Left ventricle myocardium inferior (tissue), 1 donor: ENCODE data around the gene PPFIA4. TPM values are rescaled to one million over a fixed set of nuclear protein-coding genes. Genes with fewer than 3 reads are reported as not detected.

Experiments used
- DNase-seq: peaks from one replicate; pipeline ENCODE4 v3.0.0-alpha.2; 2020
- H3K27ac ChIP-seq: fragments of 200-600 bp; replicated peaks from 2 replicates; pipeline ENCODE4 v1.8.0; 2021
- H3K27me3 ChIP-seq: fragments of 200-600 bp; 2 replicates; pipeline ENCODE4 v1.8.0; 2021; ENCODE audit warnings: low read depth
- H3K36me3 ChIP-seq: fragments of 200-600 bp; 2 replicates; pipeline ENCODE4 v1.8.0; 2021
- H3K4me1 ChIP-seq: fragments of 200-600 bp; 2 replicates; pipeline ENCODE4 v1.8.0; 2021
- H3K4me3 ChIP-seq: fragments of 200-600 bp; 2 replicates; pipeline ENCODE4 v1.8.0; 2021; ENCODE audit warnings: mild to moderate bottlenecking, moderate library complexity
- H3K9me3 ChIP-seq: fragments of 200-600 bp; replicated peaks from 2 replicates; pipeline ENCODE4 v1.8.0; 2021
- intact Hi-C: fragments of 100-400 bp; cut with micrococcal nuclease; formaldehyde crosslinking; loops from one replicate; pipeline ENCODE4 v1.11.0; 2022
- total RNA-seq: library from RNA; stranded (reverse); fragmentation: NEBNext Ultra II Directional; extraction: Animal tissue kit (Norgen Biotek cat#: 25700); gene quantifications from one replicate; pipeline ENCODE4 v1.2.1, GENCODE V29; 2021
- TF ChIP-seq, protein P1 (sequence below): fragments of 200-600 bp; IDR thresholded peaks from 2 replicates; pipeline ENCODE4 v1.8.0; 2021; ENCODE audit warnings: antibody characterized with exemption, mild to moderate bottlenecking, borderline replicate concordance
- donor health status: DM: no; HTN: yes; CAD: no; lungs with severe emphysema.

Gene PPFIA4
- total RNA-seq, 1 donor from 2014 or later = 24.8 TPM

DNA sequence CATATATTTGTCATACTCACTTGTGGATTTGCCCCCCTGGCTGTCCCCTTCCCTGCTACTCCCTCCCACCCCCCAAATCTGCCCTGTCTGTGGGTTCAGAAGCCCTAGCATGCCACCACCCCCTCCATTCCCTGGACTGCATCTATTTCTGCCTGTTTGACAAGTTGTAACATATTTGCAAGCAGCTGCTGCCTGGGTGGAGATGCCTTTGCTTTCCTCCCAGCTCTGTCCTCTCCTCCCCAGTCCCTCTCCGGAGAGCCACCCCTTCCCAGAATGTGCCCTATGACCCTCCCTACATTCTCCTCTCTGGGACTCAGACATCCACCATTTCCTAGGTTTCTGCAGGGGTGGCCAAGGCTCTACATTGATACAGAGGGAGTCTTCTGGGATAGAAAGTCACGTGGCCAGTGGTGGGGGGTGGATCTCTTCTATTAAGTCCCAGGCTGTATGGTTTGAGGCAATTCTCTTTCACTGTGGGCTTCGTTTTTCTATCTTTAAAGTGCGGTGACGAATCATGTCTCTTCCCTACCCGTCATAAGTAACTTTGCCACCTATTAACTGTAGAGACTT, 65.6 kb downstream of the PPFIA4 start:
- H3K27ac ChIP-seq = no peak overlapping the region
- peaks cover 21% of the 10 kb centered on the region for H3K27me3 ChIP-seq
- intact Hi-C loops = no loop called here
- no peaks in the 10 kb centered on the region for H3K36me3 ChIP-seq
- DNase-seq = no peak
- peaks cover 25% of the 10 kb centered on the region for H3K9me3 ChIP-seq
- TF ChIP-seq, protein P1, sequence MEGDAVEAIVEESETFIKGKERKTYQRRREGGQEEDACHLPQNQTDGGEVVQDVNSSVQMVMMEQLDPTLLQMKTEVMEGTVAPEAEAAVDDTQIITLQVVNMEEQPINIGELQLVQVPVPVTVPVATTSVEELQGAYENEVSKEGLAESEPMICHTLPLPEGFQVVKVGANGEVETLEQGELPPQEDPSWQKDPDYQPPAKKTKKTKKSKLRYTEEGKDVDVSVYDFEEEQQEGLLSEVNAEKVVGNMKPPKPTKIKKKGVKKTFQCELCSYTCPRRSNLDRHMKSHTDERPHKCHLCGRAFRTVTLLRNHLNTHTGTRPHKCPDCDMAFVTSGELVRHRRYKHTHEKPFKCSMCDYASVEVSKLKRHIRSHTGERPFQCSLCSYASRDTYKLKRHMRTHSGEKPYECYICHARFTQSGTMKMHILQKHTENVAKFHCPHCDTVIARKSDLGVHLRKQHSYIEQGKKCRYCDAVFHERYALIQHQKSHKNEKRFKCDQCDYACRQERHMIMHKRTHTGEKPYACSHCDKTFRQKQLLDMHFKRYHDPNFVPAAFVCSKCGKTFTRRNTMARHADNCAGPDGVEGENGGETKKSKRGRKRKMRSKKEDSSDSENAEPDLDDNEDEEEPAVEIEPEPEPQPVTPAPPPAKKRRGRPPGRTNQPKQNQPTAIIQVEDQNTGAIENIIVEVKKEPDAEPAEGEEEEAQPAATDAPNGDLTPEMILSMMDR = no peak
- no peak overlapping the region for H3K4me3 ChIP-seq
- H3K4me1 ChIP-seq = no peaks in the 10 kb centered on the region

DNA sequence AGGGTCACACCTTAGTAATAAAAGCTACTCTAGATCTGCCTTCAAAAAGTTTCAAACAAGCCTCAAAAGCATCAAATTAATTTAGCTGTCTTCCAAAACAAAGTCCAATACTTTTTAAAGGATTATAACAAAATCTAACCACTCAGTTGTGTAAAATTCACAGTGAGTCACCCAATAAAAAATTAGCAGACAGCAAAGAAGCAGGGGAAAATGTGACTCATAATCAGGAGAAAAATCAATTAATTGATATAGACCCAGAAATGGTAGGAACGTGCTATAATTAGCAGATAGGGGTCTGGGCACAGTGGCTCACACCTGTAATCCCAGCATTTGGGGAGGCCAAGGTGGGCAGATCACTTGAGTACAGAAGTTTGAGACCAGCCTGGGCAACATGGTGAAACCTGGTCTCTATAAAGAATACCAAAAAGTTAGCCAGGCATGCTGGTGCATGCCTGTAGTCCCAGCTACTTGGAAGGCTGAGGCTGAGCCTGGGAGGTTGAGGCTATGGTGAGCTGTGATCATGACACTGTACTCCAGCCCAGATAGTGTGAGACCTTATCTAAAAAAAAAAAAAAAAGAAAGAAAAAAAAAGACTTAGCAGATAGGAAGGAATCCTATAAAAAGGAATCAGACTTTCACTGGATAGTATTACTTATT, 67.6 kb downstream of the PPFIA4 start:
- DNase-seq = no peak
- Histone ChIP-seq H3K9me3 (peaks cover 25% of the 10 kb centered on the region), H3K36me3 (no peaks in the 10 kb centered on the region), H3K4me3 (no peak overlapping the region), H3K27me3 (peaks cover 21% of the 10 kb centered on the region), H3K27ac (no peak overlapping the region), H3K4me1 (no peaks in the 10 kb centered on the region)
- intact Hi-C loops = no loop called here
- TF ChIP-seq, protein P1 = no peak

DNA sequence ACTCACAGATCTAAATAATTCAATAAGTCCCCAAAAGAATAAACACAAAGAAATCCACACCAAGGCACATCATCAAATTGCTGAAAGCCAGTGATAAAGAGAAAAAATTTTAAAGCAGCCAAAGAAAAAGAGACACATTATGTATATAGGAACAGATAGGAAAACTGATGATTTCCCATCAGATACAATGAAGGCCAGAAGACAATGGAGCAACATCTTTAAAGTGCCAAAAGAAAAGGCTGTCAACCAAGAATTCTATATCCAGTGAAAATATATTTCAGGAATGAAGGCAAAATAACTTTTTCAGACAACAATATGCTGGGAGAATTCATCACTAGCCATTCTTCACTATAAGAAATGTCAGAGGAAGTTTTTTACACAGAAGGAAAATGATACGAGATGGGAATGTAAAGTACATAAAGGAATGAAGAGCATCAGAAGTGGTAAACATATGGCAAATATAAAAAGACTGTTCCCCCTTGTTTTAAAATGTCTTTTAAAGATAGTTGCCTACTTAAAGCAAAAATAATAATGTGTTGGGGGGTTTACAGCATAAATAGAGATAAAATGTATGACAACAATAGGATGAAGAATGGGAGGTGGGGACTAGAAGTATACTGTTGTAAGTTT, 68.9 kb downstream of the PPFIA4 start:
- no peaks in the 10 kb centered on the region for H3K36me3 ChIP-seq
- intact Hi-C loops = no loop called here

DNA sequence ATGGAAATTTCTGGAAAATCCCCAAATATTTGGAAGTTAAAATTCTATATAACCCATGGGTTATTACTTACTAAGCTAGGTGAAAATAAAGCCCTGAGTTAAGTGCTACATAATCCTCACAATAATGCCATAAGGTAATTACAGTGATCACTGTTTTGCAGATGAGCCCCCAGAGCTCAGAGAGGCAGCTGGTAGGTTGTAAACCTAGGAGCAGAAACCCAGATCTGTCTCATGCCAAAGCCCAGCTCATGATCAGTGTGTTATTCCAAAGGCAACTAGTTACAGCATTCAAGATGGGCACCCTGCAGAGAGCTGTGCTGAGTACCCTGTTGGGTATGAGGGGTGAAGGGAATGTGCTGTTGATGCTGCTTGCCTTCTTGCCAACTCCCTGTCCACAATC, 70.3 kb downstream of the PPFIA4 start:
- no peaks in the 10 kb centered on the region for H3K36me3 ChIP-seq
- intact Hi-C loops = no loop called here
- DNase-seq = no peak
- H3K4me1 ChIP-seq = no peaks in the 10 kb centered on the region
- peaks cover 25% of the 10 kb centered on the region for H3K9me3 ChIP-seq
- TF ChIP-seq, protein P1 = no peak
- no peak overlapping the region for H3K4me3 ChIP-seq
- peaks cover 14% of the 10 kb centered on the region for H3K27me3 ChIP-seq
- no peak overlapping the region for H3K27ac ChIP-seq

More for the DNA sequence above, 68.9 kb downstream of the PPFIA4 start:
- TF ChIP-seq, protein P1 = no peak
- Histone ChIP-seq H3K27me3 (peaks cover 21% of the 10 kb centered on the region), H3K4me3 (no peak overlapping the region), H3K4me1 (no peaks in the 10 kb centered on the region), H3K9me3 (peaks cover 25% of the 10 kb centered on the region), H3K27ac (no peak overlapping the region)
- DNase-seq = no peak

DNA sequence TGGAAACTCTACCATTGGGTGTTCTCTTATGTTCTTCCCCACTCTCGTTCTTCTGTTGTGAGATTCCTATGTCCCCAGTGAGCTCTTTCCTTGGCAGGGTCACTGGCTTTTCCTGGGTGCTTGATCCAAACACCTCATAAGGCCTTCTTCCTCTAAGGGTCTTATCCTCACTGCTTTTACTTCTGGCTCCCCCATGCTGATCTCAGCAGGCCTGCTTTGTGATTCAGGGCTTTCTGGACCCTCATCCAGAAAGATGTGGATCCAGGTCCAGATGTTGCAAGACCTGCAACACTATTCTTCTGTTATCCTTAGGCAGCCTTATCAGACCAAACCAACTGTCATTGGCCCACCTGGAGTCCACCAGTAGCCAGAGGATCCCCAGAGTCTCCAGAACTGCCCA, 70.7 kb downstream of the PPFIA4 start:
- H3K9me3 ChIP-seq = peaks cover 25% of the 10 kb centered on the region
- no peaks in the 10 kb centered on the region for H3K4me1 ChIP-seq
- no peak overlapping the region for H3K4me3 ChIP-seq
- peaks cover 11% of the 10 kb centered on the region for H3K27me3 ChIP-seq
- TF ChIP-seq, protein P1 = no peak
- H3K36me3 ChIP-seq = no peaks in the 10 kb centered on the region
- intact Hi-C loops = no loop called here
- H3K27ac ChIP-seq = no peak overlapping the region
- no peak for DNase-seq
